ENCODE measurements around the gene CENATAC.

- TF ChIP-seq CTCF (IDR thresholded peaks at IDR 0.05) (no peak), POLR2A (IDR thresholded peaks at IDR 0.05) (no peak)
Observed at GRCh38 chr11:118998388-118998717, 415 bp downstream of the CENATAC start.

Data from tibial nerve (tissue), 3 donors.